Measurements from ENCODE around the gene CARS1. TPM values are rescaled to one million over a fixed set of nuclear protein-coding genes. Genes with fewer than 3 reads are reported as not detected.

The CARS1 gene
- total and polyA plus RNA-seq, 2 of the 4 experiments (the other 2 are of a cell fraction): 72.7 to 78.3 TPM

- peak overlapping the region; percentile 56; the same call in 1 of the 2 replicates for H3K23ac ChIP-seq (ENCODE audit: low read depth, low read length)
- no peak overlapping the region for H4K5ac ChIP-seq (ENCODE audit: low read depth, low read length)
- H3K9ac ChIP-seq (ENCODE audit: low read depth, low read length): peak overlapping the region; percentile 26; the same call in 1 of the 2 replicates
- H3K56ac ChIP-seq (ENCODE audit: extremely low read depth, insufficient read depth, low read length): no peak overlapping the region
- H3K18ac ChIP-seq (ENCODE audit: low read depth, low read length): no peak overlapping the region
- ATAC-seq (ENCODE audit: low read depth): no peak
- no peak overlapping the region for H2BK15ac ChIP-seq (ENCODE audit: low read depth, low read length)
- dilution Hi-C loops (cut with HindIII; ENCODE audit: low sequenced_read_pairs, unreplicated experiment) (no loop called here), intact Hi-C loops (cut with micrococcal nuclease) (loop anchor here (5.0 kb wide), 2 partner anchors 101 to 461 kb away; no protein-coding TSS in a partner anchor), in situ Hi-C loops (cut with MboI; ENCODE audit: low sequenced_read_pairs) (no loop called here)
- H3K27ac ChIP-seq (ENCODE audit: insufficient read depth, low read length): peak overlapping the region; percentile 16; the same call in 1 of the 2 replicates
- WGBS, 2 experiments (ENCODE audit: extremely low coverage in 2 of 2, insufficient read length in 1 of 2): no CpG with 5 or more reads among the region's 7 CpGs
- H2BK5ac ChIP-seq (ENCODE audit: low read depth, low read length, poor library complexity, severe bottlenecking): peak overlapping the region; percentile 11
- peak overlapping the region; percentile 92 for H3K4me3 ChIP-seq (ENCODE audit: insufficient read depth, low read depth, low read length)
- no peaks in the 10 kb centered on the region for H3K9me3 ChIP-seq (ENCODE audit: control insufficient read depth, insufficient read depth, low read length)
- peak overlapping the region; percentile 45 for H3K4ac ChIP-seq (ENCODE audit: low read depth, low read length)
- ChIA-PET CTCF (no interaction called here), POLR2A (ENCODE audit: unreplicated experiment) (no interaction called here)
- H3K36me3 ChIP-seq (ENCODE audit: control insufficient read depth, insufficient read depth, low read length): no peaks in the 10 kb centered on the region
- DNase-seq: no peak
- peaks cover 0 to 14% of the 10 kb centered on the region in 2 experiments; a peak in 2 of 4 replicates for H3K79me1 ChIP-seq (ENCODE audit: low read depth in 1 of 2, low read length in 2 of 2)
- H3K4me2 ChIP-seq (ENCODE audit: low read depth, low read length): peak overlapping the region; percentile 92
- TF ChIP-seq RCOR1 (IDR thresholded peaks at IDR 0.05; ENCODE audit: insufficient replicate concordance, low read length) (no peak), MAZ (IDR thresholded peaks at IDR 0.05; ENCODE audit: borderline replicate concordance, low read depth, low read length) (no peak), CTCF (conservative IDR thresholded peaks at IDR 0.05; ENCODE audit: low read depth, low read length) (no peak), USF2 (IDR thresholded peaks at IDR 0.05; ENCODE audit: low read depth, low read length) (no peak), ELK1 (IDR thresholded peaks at IDR 0.05; ENCODE audit: borderline replicate concordance, low read depth, low read length) (no peak), RFX5 (IDR thresholded peaks at IDR 0.05; ENCODE audit: low read depth, low read length) (no peak)
- no peak overlapping the region for H2AK5ac ChIP-seq (ENCODE audit: low read depth, low read length)
- no peak overlapping the region for H2BK120ac ChIP-seq (ENCODE audit: low read depth, low read length)
- H3K9me1 ChIP-seq (ENCODE audit: insufficient read depth, low read length): 0 out of 2 replicates have a peak, but pooled peaks cover 5% of the 10 kb centered on the region
- peak overlapping the region; percentile 80 for H2AK9ac ChIP-seq (replicated peaks; ENCODE audit: low read depth, low read length, poor library complexity)
- H4K91ac ChIP-seq (ENCODE audit: insufficient read depth, low read depth, low read length): no peak overlapping the region
- peak overlapping the region; percentile 46; the same call in 1 of the 2 replicates for H3K14ac ChIP-seq (replicated peaks; ENCODE audit: low read depth, low read length)
- H4K8ac ChIP-seq (ENCODE audit: low read depth in 2 of 2, low read length in 2 of 2): peak overlapping the region; percentile 42 to 46; a peak in 2 of 4 replicates
- BruUV-seq (replicated peaks): no TSS peak
- H4K20me1 ChIP-seq (ENCODE audit: insufficient read depth, low read length): peaks cover 35% of the 10 kb centered on the region
- no peaks in the 10 kb centered on the region for H3K27me3 ChIP-seq (ENCODE audit: control insufficient read depth, insufficient read depth, low read length)
- peaks cover 7% of the 10 kb centered on the region for H3K4me1 ChIP-seq (ENCODE audit: control insufficient read depth, insufficient read depth, low read length)
- no peak overlapping the region for H2BK20ac ChIP-seq (ENCODE audit: low read depth, low read length)
- peak overlapping the region; percentile 95 for H2AFZ ChIP-seq (replicated peaks; ENCODE audit: low read length, poor library complexity)
Observed at GRCh38 chr11:2992997-2993325, 64.3 kb downstream of the CARS1 start.

All from IMR-90 (cell line).